Gastrocnemius medialis (tissue), 4 donors: ENCODE measurements around the gene XPNPEP2. TPM values are rescaled to one million over a fixed set of nuclear protein-coding genes. Genes with fewer than 3 reads are reported as not detected.

ENCODE experiments used
- ATAC-seq, 2 donors: fragments of 150-250 bp; one replicate each; pipeline ENCODE4 v1.9.1; 2016
- DNase-seq, 2 donors: peaks; one replicate each; pipeline ENCODE4 v3.0.0-alpha.2; 2019
- H3K27ac ChIP-seq, 4 donors: fragments of 200-600 bp; sonication (generic); 1 replicate in 1 of 4; 2 replicates in 3 of 4; pipeline ENCODE4 v1.5.1; 2016 to 2018; ENCODE audit warnings: mild to moderate bottlenecking in 2 of 4, moderate library complexity in 1 of 4
- H3K27me3 ChIP-seq, 3 donors: fragments of 200-600 bp; sonication (generic) in 2 of 3; 1 replicate in 1 of 3; 2 replicates in 2 of 3; pipeline versions ENCODE4 v1.5.1 to v1.6.0; 2016 to 2019; ENCODE audit warnings: mild to moderate bottlenecking in 1 of 3, moderate library complexity in 1 of 3
- H3K36me3 ChIP-seq, 2 donors: fragments of 200-600 bp; sonication (generic) in 1 of 2; one replicate each; pipeline ENCODE4 v1.5.1; 2017 to 2018
- H3K4me1 ChIP-seq, 2 donors: fragments of 200-600 bp; sonication (generic) in 1 of 2; one replicate each; pipeline ENCODE4 v1.5.1; 2016 to 2017; ENCODE audit warnings: mild to moderate bottlenecking in 2 of 2
- H3K4me3 ChIP-seq, 4 donors: fragments of 200-600 bp; sonication (generic) in 3 of 4; 1 replicate in 1 of 4; 2 replicates in 3 of 4; pipeline ENCODE4 v1.5.1; 2016 to 2019; ENCODE audit warnings: mild to moderate bottlenecking in 2 of 4
- H3K9me3 ChIP-seq, 3 donors: fragments of 200-600 bp; sonication (generic) in 2 of 3; 1 replicate in 1 of 3; 2 replicates in 2 of 3; pipeline ENCODE4 v1.5.1; 2016 to 2019
- CTCF ChIP-seq, 5 experiments: fragments of 450-650 bp in 3 of 5; fragments of 200-600 bp in 2 of 5; sonication (generic) in 2 of 5; IDR thresholded peaks in 4 of 5; conservative IDR thresholded peaks in 1 of 5; 1 replicate in 4 of 5; 2 replicates in 1 of 5; pipeline ENCODE4 v1.5.1; 2016 to 2019; ENCODE audit warnings: antibody characterized with exemption in 5 of 5, mild to moderate bottlenecking in 3 of 5, moderate library complexity in 3 of 5
- POLR2A ChIP-seq, 2 donors: fragments of 450-650 bp; IDR thresholded peaks; one replicate each; pipeline ENCODE4 v1.6.1; 2017; ENCODE audit warnings: antibody characterized with exemption in 2 of 2, mild to moderate bottlenecking in 2 of 2, moderate library complexity in 2 of 2
- in situ Hi-C, 4 donors: fragments of 200-750 bp; cut with MboI; loops; one replicate each; pipeline versions ENCODE4 v1.15.0 to v1.8.0; 2017; ENCODE audit warnings: low sequenced_read_pairs in 4 of 4
- intact Hi-C: fragments of 100-400 bp; cut with DNase I; formaldehyde crosslinking; loops from one replicate; pipeline ENCODE4 v1.15.1; 2023; ENCODE audit warnings: low total_unique reads
- total RNA-seq, 4 donors: library from RNA; depleted of rRNA; stranded (reverse); fragments of >200 nt; gene quantifications; one replicate each; pipeline versions ENCODE4 v1.1.0 to v1.2.3, GENCODE V29; 2016

XPNPEP2 gene
- total RNA-seq, 4 donors from 2014 or later: 0.15 to 2.0 (median 0.87) TPM

GRCh38 chrX:129754056-129755024, 15.6 kb downstream of the XPNPEP2 start:
- Histone ChIP-seq H3K4me3 (no peak overlapping the region), H3K36me3 (no peaks in the 10 kb centered on the region), H3K27ac (no peak overlapping the region), H3K9me3 (no peaks in the 10 kb centered on the region), H3K4me1 (no peaks in the 10 kb centered on the region), H3K27me3 (peaks cover 0 to 5% (median 0%) of the 10 kb centered on the region in 3 donors)
- ATAC-seq (no peak), DNase-seq (no peak)
- TF ChIP-seq POLR2A (IDR thresholded peaks at IDR 0.05) (no peak), CTCF (IDR thresholded peaks at IDR 0.05 in 4 of 5, conservative IDR thresholded peaks at IDR 0.05 in 1 of 5) (peak in 1 of 5 experiments; percentile 17)
- in situ Hi-C loops: no loop called here
- intact Hi-C loops: no loop called here

- DNase-seq: no peak
- in situ Hi-C loops (no loop called here), intact Hi-C loops (no loop called here)
- H3K36me3 ChIP-seq: no peaks in the 10 kb centered on the region
- ATAC-seq: no peak
- H3K9me3 ChIP-seq: no peaks in the 10 kb centered on the region
- no peaks in the 10 kb centered on the region for H3K4me1 ChIP-seq
- TF ChIP-seq CTCF (IDR thresholded peaks at IDR 0.05 in 4 of 5, conservative IDR thresholded peaks at IDR 0.05 in 1 of 5): no peak
- TF ChIP-seq POLR2A (IDR thresholded peaks at IDR 0.05): no peak
- peaks cover 0 to 5% (median 0%) of the 10 kb centered on the region in 3 donors for H3K27me3 ChIP-seq
- H3K27ac ChIP-seq: no peak overlapping the region
- H3K4me3 ChIP-seq: no peak overlapping the region
Measured at GRCh38 chrX:129755779-129756650, 17.2 kb downstream of the XPNPEP2 start.

- in situ Hi-C loops (no loop called here), intact Hi-C loops (no loop called here)
- peak overlapping the region in 1 of 4 donors; percentile 34 for H3K27ac ChIP-seq
- DNase-seq: peak in 1 of 2 donors; percentile 24
- peaks cover 0 to 5% (median 0%) of the 10 kb centered on the region in 3 donors for H3K27me3 ChIP-seq
- H3K4me1 ChIP-seq: no peaks in the 10 kb centered on the region
- TF ChIP-seq POLR2A (IDR thresholded peaks at IDR 0.05) (no peak), CTCF (IDR thresholded peaks at IDR 0.05 in 4 of 5, conservative IDR thresholded peaks at IDR 0.05 in 1 of 5) (no peak)
- H3K9me3 ChIP-seq: no peaks in the 10 kb centered on the region
- H3K4me3 ChIP-seq: no peak overlapping the region
- H3K36me3 ChIP-seq: no peaks in the 10 kb centered on the region
- peak in 1 of 2 donors; percentile 36 for ATAC-seq
Measured at GRCh38 chrX:129759576-129760061, 20.8 kb downstream of the XPNPEP2 start.

- in situ Hi-C loops: no loop called here
- Histone ChIP-seq H3K9me3 (no peaks in the 10 kb centered on the region), H3K4me3 (no peak overlapping the region), H3K27me3 (peaks cover 0 to 5% (median 0%) of the 10 kb centered on the region in 3 donors), H3K4me1 (no peaks in the 10 kb centered on the region), H3K36me3 (no peaks in the 10 kb centered on the region), H3K27ac (peak overlapping the region in 1 of 4 donors; percentile 34)
- intact Hi-C loops: no loop called here
- TF ChIP-seq CTCF (IDR thresholded peaks at IDR 0.05 in 4 of 5, conservative IDR thresholded peaks at IDR 0.05 in 1 of 5): no peak
- no peak for TF ChIP-seq POLR2A (IDR thresholded peaks at IDR 0.05)
- no peak for ATAC-seq
- no peak for DNase-seq
Measured at GRCh38 chrX:129760155-129760554, 21.4 kb downstream of the XPNPEP2 start.
